Stimulated activated CD4-positive, alpha-beta T cell treated with anti-CD3 and anti-CD28 coated beads, TNF-alpha, amount 100 ng/mL, for 4 hours (primary cell): ENCODE measurements around the gene SLC45A1.
"Not testable (repeated sequence)": the region's sequence is repeated elsewhere in the genome, so short reads cannot be mapped to it uniquely, and the experiment has no call there.

ENCODE experiments used
- DNase-seq, 3 experiments: peaks; one replicate each; pipeline ENCODE4 v3.0.0-alpha.2; 2020; ENCODE audit warnings: low read depth in 3 of 3

Gene SLC45A1

DNA sequence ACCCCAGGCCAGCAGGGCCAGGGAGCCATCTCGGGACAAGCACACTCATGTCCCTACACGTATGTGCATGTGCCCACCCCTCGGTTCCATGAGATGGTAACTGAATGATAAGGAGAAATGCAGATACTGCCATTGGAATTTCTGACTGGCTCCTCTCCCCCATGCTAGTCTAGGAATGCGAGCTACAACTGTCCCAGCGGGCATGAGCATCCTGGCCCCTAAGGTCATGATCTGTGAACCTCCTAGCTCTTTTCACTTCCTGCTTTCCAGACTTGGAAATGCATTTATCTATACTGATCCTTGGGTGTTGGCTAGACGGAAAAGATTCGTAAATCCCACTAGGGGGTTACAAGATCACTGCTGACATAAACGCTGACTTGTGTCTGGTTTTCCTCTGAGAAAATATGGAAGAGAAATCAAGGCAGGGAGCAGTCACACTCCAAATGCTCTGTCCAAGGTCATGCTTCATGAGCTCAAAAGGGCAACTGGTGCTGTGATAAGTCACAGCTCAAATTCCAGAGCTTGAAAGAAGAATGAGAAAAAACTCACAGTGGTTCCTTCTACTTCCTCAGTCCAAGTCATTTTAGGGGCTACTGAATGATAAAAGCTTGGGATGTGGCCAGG, 49.8 kb downstream of the SLC45A1 start:
- no peak for DNase-seq

DNA sequence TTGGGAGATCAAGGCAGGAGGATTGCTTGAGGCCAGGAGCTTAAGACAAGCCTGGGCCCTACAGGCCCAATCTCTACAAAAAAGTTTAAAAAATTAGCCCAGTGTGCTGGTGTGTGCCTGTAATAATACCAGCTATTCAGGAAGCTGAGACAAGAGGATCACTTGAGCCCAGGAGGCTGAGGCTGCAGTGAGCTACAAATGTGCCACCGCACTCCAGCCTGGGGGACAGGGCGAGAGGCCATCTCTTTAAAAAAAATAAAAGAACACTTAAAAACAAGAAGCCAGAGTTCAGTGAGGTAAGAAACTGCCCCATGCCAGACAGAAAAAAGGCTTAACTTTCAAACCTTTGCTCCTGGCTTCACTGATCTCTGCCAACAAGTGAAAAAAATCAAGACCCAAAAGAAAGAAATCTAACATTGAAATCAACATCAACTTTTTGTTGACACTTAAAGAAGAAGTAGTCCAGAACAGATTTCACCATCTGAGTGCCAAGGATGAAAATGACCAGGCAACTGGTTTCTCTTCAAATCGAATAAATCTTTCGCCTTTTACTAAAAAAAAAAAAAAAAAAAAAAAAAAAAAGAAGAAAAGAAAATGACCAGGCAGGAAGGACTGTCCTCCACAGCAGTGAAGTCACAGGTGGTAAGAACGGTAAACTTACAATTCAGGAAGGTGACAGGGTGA, 51.2 kb downstream of the SLC45A1 start:
- DNase-seq, result no peak

DNA sequence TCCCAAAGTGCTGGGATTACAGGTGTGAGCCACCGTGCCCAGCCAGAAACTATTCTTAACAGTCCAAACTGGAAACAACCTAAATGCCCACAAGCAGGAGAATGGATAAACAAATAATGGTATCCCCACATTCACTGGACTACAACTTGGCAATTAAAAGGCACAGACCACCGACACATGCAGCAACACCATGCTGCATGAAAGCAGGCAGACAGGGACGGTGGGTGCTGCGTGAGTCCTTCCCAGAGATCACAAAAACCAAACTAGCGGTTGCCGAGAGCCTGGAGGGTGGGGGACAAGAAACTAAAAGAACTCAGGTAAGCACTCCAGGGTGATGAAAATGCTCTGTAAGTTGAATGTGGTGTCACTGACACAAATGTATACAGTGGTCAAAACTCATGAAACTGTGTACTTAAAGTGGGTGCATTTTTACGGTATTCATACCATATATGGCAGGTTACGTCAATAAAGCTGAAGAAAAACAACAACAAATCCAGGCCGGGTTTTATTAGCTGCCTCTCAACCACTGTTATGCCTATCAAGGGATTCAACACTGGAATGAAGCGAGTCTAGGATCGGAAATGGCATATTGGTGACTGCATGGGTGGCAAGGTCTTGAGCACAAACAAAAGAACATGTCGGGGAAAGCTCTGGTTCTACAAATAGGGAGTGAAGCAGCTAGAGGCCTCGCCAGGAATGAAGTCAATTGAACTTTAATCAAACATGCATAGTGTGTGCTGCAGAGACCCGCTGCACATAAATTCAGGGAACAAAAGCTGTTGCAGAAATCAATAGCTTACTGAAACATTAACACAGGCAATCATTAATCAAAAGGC, 52.4 kb downstream of the SLC45A1 start:
- no peak for DNase-seq

DNA sequence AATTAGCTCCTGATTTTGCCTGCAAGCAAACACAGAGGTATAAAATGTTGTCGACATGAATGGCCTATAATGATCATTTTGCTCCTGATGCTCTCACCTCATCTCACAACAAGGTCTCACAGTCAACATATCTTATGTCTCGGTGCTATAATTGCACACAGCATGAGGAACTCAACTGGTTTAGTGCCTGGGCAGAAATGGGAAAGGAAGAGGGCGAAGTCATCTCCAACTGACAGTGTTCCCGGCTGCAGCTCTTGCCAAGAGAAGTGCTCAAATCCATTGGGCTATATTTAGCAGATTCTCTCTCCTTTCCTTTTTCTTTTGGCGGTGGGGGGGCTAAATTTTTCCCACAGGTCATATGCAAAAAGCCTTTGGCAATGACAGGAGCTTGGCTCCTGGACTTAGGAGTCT, 53.0 kb downstream of the SLC45A1 start:
- DNase-seq, result no peak

DNA sequence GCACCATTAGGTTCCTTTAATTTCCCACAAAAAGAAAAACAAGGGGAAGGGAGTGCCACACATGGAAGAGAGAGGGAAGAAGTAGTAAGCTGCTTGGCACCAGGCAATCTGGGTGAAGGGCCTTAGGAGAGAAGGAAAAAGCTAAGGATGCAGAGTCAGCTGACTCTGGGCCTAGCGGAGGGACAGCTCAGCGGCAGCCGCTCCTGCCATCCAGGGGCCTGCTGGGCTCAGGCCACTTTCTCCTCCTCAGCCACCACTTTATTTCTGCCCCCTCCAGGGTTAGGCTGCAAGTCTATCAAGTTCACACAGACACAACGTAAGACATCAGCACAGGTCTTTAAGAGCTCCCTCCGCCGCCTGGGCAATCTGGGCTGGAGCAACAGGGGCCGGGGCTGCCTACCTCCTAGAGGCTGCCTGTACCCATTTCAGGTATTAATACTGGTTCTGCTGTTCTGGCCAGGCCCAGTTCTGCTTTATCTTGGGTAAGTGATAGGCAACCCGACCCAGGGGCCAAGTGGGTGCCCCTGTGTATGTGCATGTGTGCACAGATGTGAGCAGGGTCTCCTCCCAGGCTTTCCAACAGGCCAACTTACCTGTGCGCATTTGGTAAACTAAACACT, 53.6 kb downstream of the SLC45A1 start:
- no peak for DNase-seq

DNA sequence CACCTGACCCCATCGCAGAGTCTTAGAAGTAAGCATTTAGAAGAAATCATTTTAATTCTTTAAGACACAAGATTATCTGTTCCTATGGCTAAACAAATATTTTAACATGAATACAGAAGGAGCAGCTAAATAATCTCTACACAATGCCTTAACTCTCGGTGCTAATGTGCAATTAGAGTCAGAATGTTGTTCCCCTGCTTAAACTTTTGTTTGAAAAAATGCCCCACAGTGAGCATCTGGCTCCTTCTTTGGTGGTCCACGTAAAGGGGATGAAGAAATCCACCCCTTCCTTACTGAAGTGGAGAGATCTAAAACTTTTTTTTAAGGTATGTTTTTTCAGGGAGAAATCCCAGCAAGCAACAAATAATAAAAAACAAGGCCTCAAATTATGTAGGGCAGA, 55.2 kb downstream of the SLC45A1 start:
- DNase-seq, result no peak

DNA sequence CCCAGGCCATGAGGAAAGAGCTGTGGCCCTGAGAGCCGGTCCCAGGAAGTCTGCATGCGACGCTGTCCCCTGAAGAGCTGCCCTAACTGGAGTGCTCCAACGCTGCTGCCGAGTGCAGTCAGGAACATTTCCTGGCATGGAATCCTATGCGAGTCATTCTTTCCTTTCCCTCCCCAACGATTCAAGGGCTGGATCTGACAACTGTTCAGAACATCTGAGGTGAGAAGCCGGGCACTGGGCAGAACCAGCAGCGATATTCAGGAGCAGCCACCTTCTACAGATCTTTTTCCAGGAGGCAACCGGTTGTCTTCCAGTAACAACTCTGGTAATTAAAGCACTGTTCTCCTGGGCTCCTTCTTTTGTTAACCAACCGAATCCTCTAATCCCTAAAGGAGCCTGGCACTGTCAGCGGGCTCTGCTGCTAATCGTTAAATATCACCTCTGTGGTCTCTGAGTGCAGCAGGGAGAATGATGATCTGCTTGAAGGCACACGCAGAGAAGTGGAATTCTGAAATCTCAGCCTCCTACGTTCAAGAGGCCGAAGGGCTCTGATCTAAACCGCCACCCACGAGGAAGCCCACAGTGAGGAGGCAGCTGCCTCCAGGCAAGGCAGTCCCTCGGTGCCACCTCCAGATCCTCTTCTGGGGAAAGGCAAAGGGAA, 55.8 kb downstream of the SLC45A1 start:
- DNase-seq, result no peak

DNA sequence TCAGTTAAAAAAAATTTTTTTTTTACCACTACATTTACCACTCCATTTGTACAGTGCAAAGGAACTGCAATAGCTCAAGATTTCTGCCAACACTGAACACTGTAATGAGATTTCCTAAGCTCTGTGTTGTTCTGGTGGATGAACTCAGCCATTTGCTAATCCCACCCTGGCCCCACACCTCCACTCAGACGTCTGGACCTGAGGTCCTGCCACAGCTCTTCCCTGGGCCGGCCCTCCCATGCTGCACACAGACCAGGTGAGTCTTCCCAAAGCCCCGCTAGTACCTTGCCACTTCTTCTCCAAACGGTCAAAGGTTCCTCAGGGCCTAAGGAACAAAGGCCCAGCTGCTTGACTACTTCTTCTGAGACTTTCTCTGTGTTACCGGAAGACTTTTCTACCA, 56.4 kb downstream of the SLC45A1 start:
- DNase-seq, result no peak

DNA sequence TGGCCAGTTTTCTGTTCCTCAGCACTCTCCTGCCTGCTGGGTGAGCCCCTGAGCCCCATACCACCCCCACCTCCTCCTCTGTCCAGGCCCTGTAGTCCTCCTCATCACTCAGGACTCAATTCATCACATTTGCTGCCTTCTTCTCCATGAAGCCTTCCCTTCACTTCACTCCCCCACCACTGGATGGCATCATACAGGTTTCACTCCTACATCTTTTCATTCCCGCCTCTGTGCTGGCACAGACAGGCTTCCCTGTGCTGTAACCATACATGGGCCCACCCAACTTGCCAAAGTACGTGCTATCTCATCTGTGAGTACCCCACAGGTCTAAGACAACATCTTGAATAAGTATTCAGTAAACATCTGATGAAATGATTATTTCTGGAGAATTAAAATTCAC, 56.9 kb downstream of the SLC45A1 start:
- DNase-seq, result no peak

DNA sequence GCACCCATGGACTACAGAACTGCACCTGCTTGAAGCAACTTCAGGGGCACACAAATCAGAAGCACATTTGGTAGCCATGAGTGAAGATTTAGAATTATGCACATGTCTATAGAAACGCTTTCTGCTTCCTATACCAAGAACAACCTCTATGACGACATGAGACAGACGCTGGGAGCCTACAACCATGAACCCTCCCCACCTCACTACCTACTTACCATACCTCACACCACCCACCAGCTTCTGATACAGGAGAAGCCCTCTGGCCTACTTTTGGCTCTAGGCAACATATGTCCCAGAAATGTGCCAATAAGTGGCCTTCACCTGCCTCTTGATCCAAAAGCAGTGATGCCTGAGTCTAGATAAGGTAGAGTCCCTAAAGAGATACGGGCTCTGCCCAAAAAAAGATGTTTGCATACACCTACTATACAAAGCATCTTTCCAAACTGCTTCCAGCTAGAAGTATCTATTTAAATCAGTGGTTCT, 58.5 kb downstream of the SLC45A1 start:
- DNase-seq, result no peak

DNA sequence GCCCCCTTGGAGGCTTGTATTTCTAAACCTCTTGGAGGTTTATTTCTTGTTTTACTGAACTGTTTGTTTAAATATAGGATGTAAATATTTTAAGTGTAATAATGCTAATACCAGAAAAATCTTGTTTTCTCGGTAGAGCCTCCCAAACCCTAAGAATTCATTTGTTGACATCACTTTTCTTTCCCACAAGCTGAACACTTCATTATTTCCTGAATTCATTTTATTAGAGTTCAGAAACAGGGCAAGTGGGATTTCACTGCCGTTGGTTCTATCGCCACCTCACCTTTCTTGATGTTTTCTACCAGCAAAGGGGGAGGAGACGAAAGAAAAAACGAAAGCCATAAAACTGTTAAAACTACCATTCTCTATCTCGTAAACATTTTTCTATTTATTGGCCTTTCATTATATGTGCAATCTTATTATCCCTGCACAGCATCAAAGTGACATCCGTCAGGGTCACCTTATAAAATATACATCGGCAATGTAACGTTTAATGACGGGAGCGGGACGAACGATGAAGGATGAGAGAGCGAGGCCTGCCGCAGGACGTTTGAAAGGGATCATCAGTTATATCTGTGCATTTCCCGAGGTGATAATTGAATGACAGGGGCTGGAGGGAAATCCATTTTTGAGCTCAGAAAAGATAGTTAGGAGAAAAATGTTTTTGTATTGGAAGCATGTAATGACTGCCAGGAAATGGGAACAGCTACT, 59.5 kb downstream of the SLC45A1 start:
- DNase-seq, result no peak

DNA sequence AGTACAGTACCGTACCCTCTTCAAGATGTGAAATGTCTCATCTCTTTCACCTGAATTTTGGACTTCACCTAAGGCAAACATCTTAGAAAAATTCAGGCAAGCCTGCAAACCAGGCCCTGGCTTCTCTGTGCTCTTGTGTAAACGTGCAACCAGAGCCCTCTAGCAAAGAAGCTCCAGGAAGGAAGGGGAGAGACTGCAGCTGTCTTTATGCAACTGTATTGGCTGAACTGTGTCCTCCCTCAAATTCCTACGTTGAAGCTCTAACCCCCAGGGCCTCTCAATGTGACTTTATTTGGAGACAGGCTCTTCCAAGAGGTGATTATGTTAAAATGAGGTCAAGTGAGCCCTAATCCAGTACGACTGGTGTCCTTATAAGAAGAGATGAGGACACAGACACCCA, 60.3 kb downstream of the SLC45A1 start:
- no peak for DNase-seq

DNA sequence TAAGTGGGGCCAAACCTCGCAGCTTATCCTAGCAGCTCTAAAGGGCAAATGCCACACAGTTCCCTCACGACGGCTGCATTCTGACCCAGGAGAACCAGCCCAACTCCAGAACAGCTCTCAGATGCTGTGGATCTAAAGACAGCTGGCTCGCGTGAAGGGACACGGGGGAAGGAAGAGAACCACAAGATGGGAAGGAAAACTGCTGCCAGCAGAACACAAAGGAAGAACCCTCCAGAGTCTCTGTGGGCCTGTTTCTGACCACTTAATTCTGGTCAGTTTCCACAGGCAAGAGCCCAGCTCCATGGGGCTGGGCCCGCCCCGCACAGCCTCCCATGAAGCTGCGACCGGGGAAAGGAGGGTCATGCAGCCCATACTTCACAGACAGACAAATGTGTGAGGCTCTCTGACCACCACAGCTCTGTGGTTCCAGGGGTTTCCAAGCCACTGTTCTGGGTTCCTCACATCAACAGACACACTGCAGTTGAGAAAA, 61.1 kb downstream of the SLC45A1 start:
- no peak for DNase-seq

DNA sequence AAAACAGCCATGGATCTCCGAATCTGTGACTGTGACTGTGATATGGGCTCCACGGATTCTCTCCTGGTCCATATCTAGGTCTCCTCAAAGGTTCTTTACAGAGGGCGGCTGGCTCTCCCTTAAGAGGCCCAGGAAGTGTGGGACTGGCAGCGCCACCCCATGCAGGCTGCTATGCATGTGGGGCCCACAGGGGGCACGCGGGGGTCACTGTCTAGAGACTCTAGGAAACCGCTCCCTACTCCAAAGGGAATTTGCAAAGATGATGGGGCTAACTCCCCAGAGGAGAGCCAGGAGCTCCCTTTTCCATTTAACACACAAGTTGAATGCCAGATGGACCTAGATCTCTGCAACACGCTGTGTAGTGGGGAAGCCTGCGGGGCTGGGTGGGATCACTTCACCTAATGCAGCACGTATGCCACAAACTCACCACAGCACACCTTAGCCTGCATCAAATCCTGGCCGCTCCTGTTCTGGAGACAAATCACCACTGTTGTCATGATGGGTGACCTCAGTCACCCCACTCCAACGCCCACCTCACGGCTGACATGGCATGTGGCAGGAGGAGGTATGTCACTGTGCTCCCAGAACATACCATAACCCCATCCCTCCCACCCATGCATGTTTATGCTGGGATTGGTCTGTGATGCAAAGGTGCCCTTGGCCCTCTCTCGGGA, 61.7 kb downstream of the SLC45A1 start:
- no peak for DNase-seq

DNA sequence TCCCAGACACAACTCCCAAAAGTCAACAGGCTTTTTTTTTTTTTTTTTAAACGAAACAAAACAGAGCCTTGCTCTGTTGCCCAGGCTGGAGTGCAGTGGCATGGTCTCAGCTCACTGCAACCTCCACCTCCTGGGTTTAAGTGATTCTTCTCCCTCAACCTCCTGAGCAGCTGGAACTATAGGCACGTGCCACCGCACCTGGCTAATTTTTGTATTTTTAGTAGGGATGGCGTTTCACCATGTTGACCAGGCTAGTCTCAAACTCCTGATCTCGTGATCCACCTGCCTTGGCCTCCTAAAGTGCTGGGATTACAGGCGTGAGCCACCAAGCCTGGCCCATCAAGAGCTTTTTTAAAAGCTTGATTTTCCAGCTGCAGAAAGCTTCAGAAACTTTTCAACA, 62.4 kb downstream of the SLC45A1 start:
- DNase-seq, result not testable (repeated sequence)

DNA sequence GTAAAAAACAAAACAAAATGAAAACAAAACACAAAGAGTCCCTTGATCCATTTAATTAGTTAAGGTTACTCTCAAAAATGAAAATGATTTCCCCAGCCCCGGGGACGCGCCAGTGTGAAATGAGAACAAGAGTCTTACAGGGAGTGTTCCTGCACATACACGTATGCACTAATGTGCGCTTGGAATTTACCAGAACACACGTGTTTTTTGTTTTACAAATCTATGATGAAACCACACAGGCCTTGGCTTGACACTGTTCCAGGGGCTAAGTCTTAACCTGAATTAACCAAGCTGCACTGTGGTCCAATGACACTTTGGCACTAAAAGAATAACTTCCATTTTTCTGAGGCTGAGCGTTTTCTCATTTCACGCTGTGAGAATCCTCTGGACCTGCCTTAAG, 63.7 kb downstream of the SLC45A1 start:
- DNase-seq, result no peak

DNA sequence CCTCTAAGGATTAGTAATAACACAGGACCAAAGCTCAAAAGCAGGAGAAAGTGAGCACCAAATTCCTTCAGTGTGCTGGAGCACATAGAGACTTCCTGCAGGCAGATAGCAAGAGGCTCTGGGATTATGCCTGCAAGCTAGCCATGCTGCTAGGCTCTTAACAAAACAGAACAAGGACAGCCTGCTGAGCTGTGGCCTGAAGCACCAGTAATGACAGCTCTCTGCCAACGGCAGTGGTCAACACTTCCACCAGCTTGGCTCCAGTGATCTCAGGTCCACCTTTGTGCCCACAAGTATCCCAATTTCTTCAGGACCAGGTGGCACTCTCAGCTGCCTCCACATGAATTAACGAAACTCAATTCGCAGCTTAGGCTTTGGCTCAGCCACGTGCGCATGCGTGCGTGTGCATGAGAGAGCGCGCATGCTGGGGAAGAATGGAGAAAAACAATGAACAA, 64.2 kb downstream of the SLC45A1 start:
- no peak for DNase-seq

DNA sequence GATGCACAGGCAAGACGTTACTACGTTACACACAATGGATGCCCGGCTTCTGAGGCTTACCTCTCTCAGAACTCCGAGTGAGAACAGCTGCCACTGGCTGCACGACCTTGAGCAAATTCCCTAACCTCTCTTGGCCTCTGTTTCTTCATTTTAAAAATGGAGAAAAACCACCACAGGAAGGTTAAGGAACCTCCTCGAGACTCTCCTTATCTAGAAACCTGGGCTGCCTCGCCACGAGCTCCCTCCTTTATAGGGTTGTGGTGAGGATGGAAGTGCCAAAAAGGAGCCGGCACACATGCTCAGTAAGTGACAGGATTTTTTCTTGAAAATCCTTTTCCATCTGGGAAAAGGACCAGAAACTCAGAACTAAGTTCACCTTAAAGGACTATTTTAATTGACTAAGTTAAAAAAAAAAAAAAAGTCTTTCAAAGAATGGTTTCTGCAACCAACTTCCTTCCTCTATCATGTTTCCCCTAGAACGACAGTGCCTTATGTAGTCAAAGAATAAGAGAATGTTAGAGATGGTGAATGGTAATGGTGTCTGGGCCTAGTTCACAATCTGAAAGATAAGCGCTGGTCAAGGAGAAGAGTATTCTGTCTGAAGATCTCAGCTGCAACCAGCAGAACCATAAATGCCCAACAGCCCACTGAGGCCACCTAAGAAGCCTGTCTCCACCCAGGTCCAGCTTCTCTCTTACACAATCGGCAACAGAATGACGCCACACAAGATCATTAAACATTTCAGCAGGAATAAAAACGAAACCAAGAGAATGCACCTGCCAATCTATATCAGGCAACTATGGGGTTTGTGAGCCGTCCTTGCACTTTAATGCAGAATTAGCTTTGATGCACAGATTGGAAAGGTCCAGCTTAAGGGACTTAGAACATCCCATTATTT, 64.9 kb downstream of the SLC45A1 start:
- no peak for DNase-seq

DNA sequence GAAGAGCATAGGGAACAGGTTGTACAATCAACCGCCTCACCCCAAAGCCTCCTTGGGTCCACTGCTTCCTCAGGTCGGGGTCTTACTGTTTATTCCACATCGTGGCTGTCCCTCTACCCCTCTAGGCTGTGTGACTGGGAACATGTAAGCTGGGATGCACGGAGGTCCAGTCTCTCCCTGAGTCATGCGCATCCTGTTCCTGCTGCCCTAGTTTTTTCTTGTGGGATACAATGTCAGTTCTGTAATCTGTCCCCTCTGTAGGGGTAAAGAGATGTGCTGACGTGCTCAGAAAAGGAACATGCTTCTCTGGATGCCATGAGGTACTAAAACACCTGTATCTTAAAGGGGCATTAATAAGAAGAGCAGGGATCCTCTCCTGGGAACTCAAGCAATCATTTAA, 66.2 kb downstream of the SLC45A1 start:
- no peak for DNase-seq
